Endometrial microvascular endothelial cells (primary cell): ENCODE measurements around the gene ZNF177. TPM values are rescaled to one million over a fixed set of nuclear protein-coding genes. Genes with fewer than 3 reads are reported as not detected.

Source experiments
- in situ Hi-C: cut with HindIII; loops from 2 replicates; pipeline ENCODE4 v1.10.0; 2017; ENCODE audit warnings: low sequenced_read_pairs, low pct_unique_long_range_greater_than_20kb; ENCODE audit errors: inconsistent ontology term
- total RNA-seq: library from RNA; depleted of rRNA; stranded (reverse); fragments of >200 nt; gene quantifications from one replicate; pipeline ENCODE4 v1.2.3, GENCODE V29; 2015; ENCODE audit errors: inconsistent ontology term

The ZNF177 gene
- total RNA-seq, 1 donor from 2014 or later, result 0.56 TPM

- in situ Hi-C loops, result no loop called here
Measured at GRCh38 chr19:9407827-9408226, 45.0 kb downstream of the ZNF177 start.

GRCh38 chr19:9413240-9413954 lies 50.6 kb downstream of the ZNF177 start:
- in situ Hi-C loops, result no loop called here

GRCh38 chr19:9427941-9428340 lies 65.1 kb downstream of the ZNF177 start:
- in situ Hi-C loops, result no loop called here

GRCh38 chr19:9430444-9430843 lies 67.6 kb downstream of the ZNF177 start:
- in situ Hi-C loops, result no loop called here

- in situ Hi-C loops, result no loop called here
Measured at GRCh38 chr19:9431475-9431874, 68.7 kb downstream of the ZNF177 start.

Other genes with a start within 250 kb of the ZNF177 start
- not detected for gene OR7G1, start 247.2 kb upstream of the ZNF177 start, total RNA-seq
- gene OR7G3, start 236.1 kb upstream of the ZNF177 start, total RNA-seq, result not detected
- 26.4 TPM for gene ZNF317, start 222.6 kb upstream of the ZNF177 start, total RNA-seq
- not detected for gene OR7D2, start 184.0 kb upstream of the ZNF177 start, total RNA-seq
- not detected for gene OR7D4, start 143.4 kb upstream of the ZNF177 start, total RNA-seq
- not detected for gene OR7E24, start 112.1 kb upstream of the ZNF177 start, total RNA-seq
- gene ZNF699, start 53.2 kb upstream of the ZNF177 start, total RNA-seq, result 8.9 TPM
- 5.9 TPM for gene ZNF559, start 38.8 kb upstream of the ZNF177 start, total RNA-seq
- 13.0 TPM for gene ZNF266, start 72.6 kb downstream of the ZNF177 start, total RNA-seq
- gene ZNF560, start 135.6 kb downstream of the ZNF177 start, total RNA-seq, result not detected
- 10.8 TPM for gene ZNF426, start 175.6 kb downstream of the ZNF177 start, total RNA-seq
- 28.7 TPM for gene ZNF121, start 221.5 kb downstream of the ZNF177 start, total RNA-seq